GM23338 (cell line): Measurements from ENCODE around the gene ZNF444. TPM values are rescaled to one million over a fixed set of nuclear protein-coding genes. Genes with fewer than 3 reads are reported as not detected.

Experiments
- ATAC-seq: fragments of 200-7000 bp; cut with Tn5 transposase; 3 replicates; pipeline ENCODE4 v1.9.1; 2020
- DNase-seq: peaks from one replicate; pipeline ENCODE4 v3.0.0-alpha.2; 2015; ENCODE audit warnings: low spot score
- H2AFZ ChIP-seq: fragments of 200-600 bp; sonication (generic); 2 replicates; pipeline ENCODE4 v1.8.0; 2016; ENCODE audit warnings: antibody characterized with exemption, mild to moderate bottlenecking, moderate library complexity
- H3F3A ChIP-seq: fragments of 200-600 bp; sonication (generic); replicated peaks from 2 replicates; pipeline ENCODE4 v1.8.0; 2017; ENCODE audit warnings: antibody characterized with exemption, mixed run types, low read depth
- H3K27ac ChIP-seq: fragments of 200-600 bp; sonication (generic); 2 replicates; pipeline ENCODE4 v1.6.1; 2016; ENCODE audit warnings: low read depth
- H3K27me3 ChIP-seq: fragments of 200-600 bp; sonication (generic); 2 replicates; pipeline ENCODE4 v1.8.0; 2016; ENCODE audit warnings: mild to moderate bottlenecking, mixed run types, moderate library complexity; ENCODE audit not compliant: insufficient read depth
- H3K36me3 ChIP-seq: fragments of 200-600 bp; sonication (generic); 2 replicates; pipeline ENCODE4 v1.8.0; 2016; ENCODE audit warnings: mild to moderate bottlenecking; ENCODE audit not compliant: insufficient read depth
- H3K4me1 ChIP-seq: fragments of 200-600 bp; sonication (generic); 2 replicates; pipeline ENCODE4 v1.8.0; 2016; ENCODE audit warnings: mild to moderate bottlenecking, moderate library complexity; ENCODE audit not compliant: insufficient read depth
- H3K4me2 ChIP-seq: fragments of 200-600 bp; sonication (generic); 2 replicates; pipeline ENCODE4 v1.7.1; 2017; ENCODE audit warnings: mixed run types
- H3K4me3 ChIP-seq: fragments of 200-600 bp; sonication (generic); 2 replicates; pipeline ENCODE4 v1.6.1; 2016; ENCODE audit warnings: mixed run types
- H3K79me2 ChIP-seq: fragments of 200-600 bp; sonication (generic); replicated peaks from 2 replicates; pipeline ENCODE4 v1.8.0; 2017; ENCODE audit warnings: mild to moderate bottlenecking; ENCODE audit not compliant: insufficient read depth
- H3K9me2 ChIP-seq: fragments of 200-600 bp; sonication (generic); 2 replicates; pipeline ENCODE4 v1.8.0; 2017; ENCODE audit not compliant: insufficient read depth
- H4K20me1 ChIP-seq: fragments of 200-600 bp; sonication (generic); replicated peaks from 2 replicates; pipeline ENCODE4 v1.8.0; 2017; ENCODE audit warnings: mild to moderate bottlenecking; ENCODE audit not compliant: insufficient read depth
- H3K27ac Mint-ChIP-seq: 2 replicates; pipeline ENCODE4 v1.8.0; 2020; ENCODE audit warnings: inconsistent platforms, mild to moderate bottlenecking, moderate library complexity, mixed read lengths
- H3K27me3 Mint-ChIP-seq: 3 replicates; pipeline ENCODE4 v1.8.0; 2022; ENCODE audit warnings: low read depth, mild to moderate bottlenecking, moderate library complexity, mixed read lengths, inconsistent platforms; ENCODE audit not compliant: insufficient read depth, poor library complexity
- H3K36me3 Mint-ChIP-seq: 3 replicates; pipeline ENCODE4 v1.8.0; 2021; ENCODE audit warnings: low read depth, mild to moderate bottlenecking, inconsistent platforms, moderate library complexity, mixed read lengths
- H3K4me1 Mint-ChIP-seq: 3 replicates; pipeline ENCODE4 v1.8.0; 2020; ENCODE audit warnings: mild to moderate bottlenecking, inconsistent platforms, mixed read lengths
- H3K4me3 Mint-ChIP-seq: 3 replicates; pipeline ENCODE4 v1.8.0; 2021; ENCODE audit warnings: moderate library complexity, mild to moderate bottlenecking, inconsistent platforms, mixed read lengths
- H3K9me3 Mint-ChIP-seq: 3 replicates; pipeline ENCODE4 v1.8.0; 2020; ENCODE audit warnings: moderate library complexity, mild to moderate bottlenecking, inconsistent platforms, mixed read lengths
- ETS1 ChIP-seq: IDR thresholded peaks from 2 replicates; pipeline ENCODE4 v1.6.1; 2016; ENCODE audit warnings: antibody characterized with exemption
- EZH2 ChIP-seq: fragments of 200-600 bp; sonication (generic); IDR thresholded peaks from one replicate; pipeline ENCODE4 v1.8.0; 2017; ENCODE audit warnings: antibody characterized with exemption, mild to moderate bottlenecking, low read depth; ENCODE audit not compliant: unreplicated experiment
- EZH2phosphoT487 ChIP-seq: fragments of 200-600 bp; sonication (generic); IDR thresholded peaks from one replicate; pipeline ENCODE4 v1.8.1; 2018; ENCODE audit warnings: antibody characterized with exemption; ENCODE audit not compliant: unreplicated experiment
- NANOG ChIP-seq: IDR thresholded peaks from 2 replicates; pipeline ENCODE4 v1.6.1; 2016; ENCODE audit warnings: antibody characterized with exemption, borderline replicate concordance
- POLR2AphosphoS5 ChIP-seq: IDR thresholded peaks from 2 replicates; pipeline ENCODE4 v1.6.1; 2016; ENCODE audit warnings: antibody characterized with exemption, low read depth
- REST ChIP-seq: IDR thresholded peaks from one replicate; pipeline ENCODE4 v1.6.1; 2018; ENCODE audit warnings: antibody characterized with exemption; ENCODE audit not compliant: unreplicated experiment
- polyA plus RNA-seq: library from polyadenylated mRNA; unstranded; fragments of >200 nt; fragmentation: Nextera tagmentation; extraction: Ambion mirVana; gene quantifications from 2 replicates; pipeline ENCODE4 v1.2.1, GENCODE V29; 2016
- total RNA-seq: library from RNA; depleted of rRNA; stranded (reverse); fragments of >200 nt; shearing (Covaris generic); gene quantifications from 2 replicates; pipeline ENCODE4 v1.2.3, GENCODE V29; 2014

ZNF444 gene
- total and polyA plus RNA-seq, 2 experiments from 2014 or later: 25.1 to 58.5 TPM

- TF ChIP-seq REST (no peak), EZH2 (no peak)
Measured at GRCh38 chr19:56149656-56150038, 8.6 kb downstream of the ZNF444 start (continued).

- TF ChIP-seq REST (no peak), POLR2AphosphoS5 (no peak), EZH2phosphoT487 (no peak), ETS1 (no peak), NANOG (no peak)
- no peak overlapping the region for H3K4me2 ChIP-seq
- no peak overlapping the region for H3K27ac Mint-ChIP-seq
Measured at GRCh38 chr19:56150358-56150757, 9.3 kb downstream of the ZNF444 start.

More at GRCh38 chr19:56150358-56150757, 9.3 kb downstream of the ZNF444 start:
- H3K27me3 Mint-ChIP-seq: peaks cover 5% of the 10 kb centered on the region
- Histone ChIP-seq H2AFZ (no peak overlapping the region), H3K27ac (no peak overlapping the region), H3K36me3 (no peaks in the 10 kb centered on the region; the same call in 1 of the 2 replicates), H3K79me2 (peaks cover 20% of the 10 kb centered on the region), H3F3A (peaks cover 15% of the 10 kb centered on the region), H3K4me1 (peaks cover 16% of the 10 kb centered on the region), H3K9me2 (0 out of 2 replicates have a peak, but pooled peaks cover 4% of the 10 kb centered on the region), H4K20me1 (0 out of 2 replicates have a peak, but pooled peaks cover 4% of the 10 kb centered on the region), H3K27me3 (no peaks in the 10 kb centered on the region), H3K4me3 (no peak overlapping the region)
- H3K36me3 Mint-ChIP-seq: peaks cover 43% of the 10 kb centered on the region
- peaks cover 5% of the 10 kb centered on the region; the same call in 2 of the 3 replicates for H3K9me3 Mint-ChIP-seq
- no peak overlapping the region for H3K4me3 Mint-ChIP-seq
- no peak for ATAC-seq
- H3K4me1 Mint-ChIP-seq: peaks cover 18% of the 10 kb centered on the region
- DNase-seq: no peak
